Prostate gland (tissue), 2 donors: Measurements from ENCODE around the gene DIAPH2.

ENCODE experiments used
- POLR2AphosphoS5 ChIP-seq: sonication (generic); formaldehyde crosslinking; IDR thresholded peaks from one replicate; pipeline ENCODE4 v1.6.1; 2017; ENCODE audit warnings: antibody characterized with exemption
- TF ChIP-seq, protein P1 (sequence below), 4 experiments: fragments of 200-600 bp in 2 of 4; fragments of 450-650 bp in 2 of 4; sonication (generic) in 2 of 4; IDR thresholded peaks; 1 replicate in 3 of 4; 2 replicates in 1 of 4; pipeline ENCODE4 v1.5.1; 2016 to 2019; ENCODE audit warnings: antibody characterized with exemption in 4 of 4, mild to moderate bottlenecking in 2 of 4, moderate library complexity in 2 of 4

GRCh38 chrX:97619499-97619898 lies 934.9 kb downstream of the DIAPH2 start:
- TF ChIP-seq, protein P1, sequence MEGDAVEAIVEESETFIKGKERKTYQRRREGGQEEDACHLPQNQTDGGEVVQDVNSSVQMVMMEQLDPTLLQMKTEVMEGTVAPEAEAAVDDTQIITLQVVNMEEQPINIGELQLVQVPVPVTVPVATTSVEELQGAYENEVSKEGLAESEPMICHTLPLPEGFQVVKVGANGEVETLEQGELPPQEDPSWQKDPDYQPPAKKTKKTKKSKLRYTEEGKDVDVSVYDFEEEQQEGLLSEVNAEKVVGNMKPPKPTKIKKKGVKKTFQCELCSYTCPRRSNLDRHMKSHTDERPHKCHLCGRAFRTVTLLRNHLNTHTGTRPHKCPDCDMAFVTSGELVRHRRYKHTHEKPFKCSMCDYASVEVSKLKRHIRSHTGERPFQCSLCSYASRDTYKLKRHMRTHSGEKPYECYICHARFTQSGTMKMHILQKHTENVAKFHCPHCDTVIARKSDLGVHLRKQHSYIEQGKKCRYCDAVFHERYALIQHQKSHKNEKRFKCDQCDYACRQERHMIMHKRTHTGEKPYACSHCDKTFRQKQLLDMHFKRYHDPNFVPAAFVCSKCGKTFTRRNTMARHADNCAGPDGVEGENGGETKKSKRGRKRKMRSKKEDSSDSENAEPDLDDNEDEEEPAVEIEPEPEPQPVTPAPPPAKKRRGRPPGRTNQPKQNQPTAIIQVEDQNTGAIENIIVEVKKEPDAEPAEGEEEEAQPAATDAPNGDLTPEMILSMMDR (IDR thresholded peaks at IDR 0.05): no peak
- no peak for TF ChIP-seq POLR2AphosphoS5
